Measurements from ENCODE around the gene ZBTB20. TPM values are rescaled to one million over a fixed set of nuclear protein-coding genes. Genes with fewer than 3 reads are reported as not detected.

The ZBTB20 gene
- total RNA-seq, 3 donors from 2014 or later (not counting 1 experiment from before 2014, with no cell fraction given), result 52.7 to 58.3 (median 55.9) TPM

- no peak for TF ChIP-seq CTCF (IDR thresholded peaks at IDR 0.05)
- no peaks in the 10 kb centered on the region for H3K36me3 Mint-ChIP-seq
- H3K4me1 Mint-ChIP-seq, result peaks cover 10 to 14% of the 10 kb centered on the region in 2 donors
- Histone ChIP-seq H3K36me3 (ENCODE audit: control insufficient read depth, insufficient read depth, low read length) (no peaks in the 10 kb centered on the region), H3K27ac (ENCODE audit: low read length) (no peak overlapping the region), H3K9me3 (ENCODE audit: control insufficient read depth, insufficient read depth, low read length) (no peaks in the 10 kb centered on the region), H3K4me3 (ENCODE audit: low read length) (no peak overlapping the region), H3K27me3 (ENCODE audit: control insufficient read depth, insufficient read depth, low read length) (no peaks in the 10 kb centered on the region), H3K4me1 (ENCODE audit: control insufficient read depth, insufficient read depth, low read length) (no peaks in the 10 kb centered on the region)
- intact Hi-C loops (cut with micrococcal nuclease), result no loop called here
- no peak overlapping the region for H3K27ac Mint-ChIP-seq
- H3K27me3 Mint-ChIP-seq (ENCODE audit: low read depth in 2 of 2), result no peaks in the 10 kb centered on the region
- H3K9me3 Mint-ChIP-seq, result no peaks in the 10 kb centered on the region
- DNase-seq (no peak), ATAC-seq (no peak)
- WGBS (ENCODE audit: insufficient coverage), result no CpG with 5 or more reads among the region's 3 CpGs
- no peak overlapping the region for H3K4me3 Mint-ChIP-seq
Observed at GRCh38 chr3:114622001-114622400, 525.1 kb downstream of the ZBTB20 start.

GRCh38 chr3:114619771-114620170, 527.3 kb downstream of the ZBTB20 start:
- intact Hi-C loops (cut with micrococcal nuclease), result no loop called here
- H3K36me3 ChIP-seq (ENCODE audit: control insufficient read depth, insufficient read depth, low read length), result no peaks in the 10 kb centered on the region
- no peaks in the 10 kb centered on the region for H3K4me1 ChIP-seq (ENCODE audit: control insufficient read depth, insufficient read depth, low read length)
- no peaks in the 10 kb centered on the region for H3K27me3 Mint-ChIP-seq (ENCODE audit: low read depth in 2 of 2)
- no peak for TF ChIP-seq CTCF (IDR thresholded peaks at IDR 0.05)
- peaks cover 4 to 5% of the 10 kb centered on the region in 2 donors for H3K4me1 Mint-ChIP-seq
- no peaks in the 10 kb centered on the region for H3K27me3 ChIP-seq (ENCODE audit: control insufficient read depth, insufficient read depth, low read length)
- no peaks in the 10 kb centered on the region for H3K36me3 Mint-ChIP-seq
- ATAC-seq (no peak), DNase-seq (no peak)
- no peak overlapping the region for H3K27ac ChIP-seq (ENCODE audit: low read length)
- no peaks in the 10 kb centered on the region for H3K9me3 Mint-ChIP-seq
- no peak overlapping the region for H3K4me3 Mint-ChIP-seq
- H3K27ac Mint-ChIP-seq, result no peak overlapping the region
- no peaks in the 10 kb centered on the region for H3K9me3 ChIP-seq (ENCODE audit: control insufficient read depth, insufficient read depth, low read length)
- no peak overlapping the region for H3K4me3 ChIP-seq (ENCODE audit: low read length)
- 95% methylated on average over 3 of the region's 3 CpGs for WGBS (ENCODE audit: insufficient coverage)

- no peak overlapping the region for H3K27ac Mint-ChIP-seq
- DNase-seq (no peak), ATAC-seq (no peak)
- Histone ChIP-seq H3K27me3 (ENCODE audit: control insufficient read depth, insufficient read depth, low read length) (no peaks in the 10 kb centered on the region), H3K27ac (ENCODE audit: low read length) (no peak overlapping the region), H3K36me3 (ENCODE audit: control insufficient read depth, insufficient read depth, low read length) (no peaks in the 10 kb centered on the region), H3K4me3 (ENCODE audit: low read length) (no peak overlapping the region), H3K9me3 (ENCODE audit: control insufficient read depth, insufficient read depth, low read length) (no peaks in the 10 kb centered on the region), H3K4me1 (ENCODE audit: control insufficient read depth, insufficient read depth, low read length) (no peaks in the 10 kb centered on the region)
- H3K36me3 Mint-ChIP-seq, result no peaks in the 10 kb centered on the region
- 96% methylated on average over 9 of the region's 9 CpGs for WGBS (ENCODE audit: insufficient coverage)
- H3K4me1 Mint-ChIP-seq, result peaks cover 0 to under 1% of the 10 kb centered on the region in 2 donors
- H3K4me3 Mint-ChIP-seq, result no peak overlapping the region
- no peak for TF ChIP-seq CTCF (IDR thresholded peaks at IDR 0.05)
- intact Hi-C loops (cut with micrococcal nuclease), result no loop called here
- H3K9me3 Mint-ChIP-seq, result no peaks in the 10 kb centered on the region
- H3K27me3 Mint-ChIP-seq (ENCODE audit: low read depth in 2 of 2), result no peaks in the 10 kb centered on the region
Observed at GRCh38 chr3:114615523-114616085, 531.5 kb downstream of the ZBTB20 start.
